WTC11 (cell line): ENCODE results near the gene GPC1. TPM values are rescaled to one million over a fixed set of nuclear protein-coding genes. Genes with fewer than 3 reads are reported as not detected.

ENCODE experiments used
- ATAC-seq: fragments of 200-7000 bp; cut with Tn5 transposase; 2 replicates; pipeline ENCODE4 v1.10.0; 2021; ENCODE audit warnings: mild to moderate bottlenecking, moderate library complexity
- Bru-seq: library from RNA; stranded (reverse); fragments of 400-500 nt; gene quantifications from one replicate; lab custom pipeline; 2021; lab: Mats Ljungman, UMichigan
- CTCF ChIA-PET: fragments of 300-600 bp; sonication (Branson Sonifier 250); formaldehyde crosslinking; loops from one replicate; lab custom pipeline; 2021; ENCODE audit warnings: antibody characterized with exemption; lab: Charles Lee
- POLR2A ChIA-PET: fragments of 350-600 bp; sonication (Branson Sonifier 250); formaldehyde crosslinking; loops from one replicate; lab custom pipeline; 2021; ENCODE audit warnings: antibody characterized with exemption; lab: Charles Lee
- DNase-seq: peaks from one replicate; pipeline ENCODE4 v3.0.0; 2021; ENCODE audit warnings: low spot score
- H3K27ac Mint-ChIP-seq: 2 replicates; pipeline ENCODE4 v1.8.0; 2021; ENCODE audit warnings: mixed read lengths
- H3K27me3 Mint-ChIP-seq: 2 replicates; pipeline ENCODE4 v1.8.0; 2021; ENCODE audit warnings: low read depth, mild to moderate bottlenecking, moderate library complexity, mixed read lengths
- H3K36me3 Mint-ChIP-seq: 2 replicates; pipeline ENCODE4 v1.8.0; 2021; ENCODE audit warnings: mixed read lengths
- H3K4me1 Mint-ChIP-seq: 2 replicates; pipeline ENCODE4 v1.8.0; 2022; ENCODE audit warnings: mixed read lengths
- H3K4me3 Mint-ChIP-seq: 2 replicates; pipeline ENCODE4 v1.8.0; 2021; ENCODE audit warnings: mild to moderate bottlenecking, moderate library complexity, mixed read lengths
- H3K9me3 Mint-ChIP-seq: 2 replicates; pipeline ENCODE4 v1.8.0; 2021; ENCODE audit warnings: mixed read lengths
- AFF4 ChIP-seq: sonication (generic); formaldehyde crosslinking; IDR thresholded peaks from 2 replicates; pipeline ENCODE4 v1.8.1; 2023; ENCODE audit warnings: mild to moderate bottlenecking, missing genetic modification reagents, borderline replicate concordance
- CBFB ChIP-seq: sonication (generic); formaldehyde crosslinking; IDR thresholded peaks from 2 replicates; pipeline ENCODE4 v1.8.1; 2022; ENCODE audit warnings: mild to moderate bottlenecking, low read depth, missing genetic modification reagents
- CREB1 ChIP-seq: sonication (generic); formaldehyde crosslinking; IDR thresholded peaks from 2 replicates; pipeline ENCODE4 v1.8.0; 2023; ENCODE audit warnings: mild to moderate bottlenecking, missing genetic modification reagents
- FOXP1 ChIP-seq: sonication (generic); formaldehyde crosslinking; IDR thresholded peaks from 2 replicates; pipeline ENCODE4 v1.8.0; 2022; ENCODE audit warnings: missing genetic modification reagents, mild to moderate bottlenecking, moderate library complexity, borderline replicate concordance
- JUN ChIP-seq: sonication (generic); formaldehyde crosslinking; IDR thresholded peaks from 2 replicates; pipeline ENCODE4 v1.8.0; 2023; ENCODE audit warnings: mild to moderate bottlenecking, missing genetic modification reagents
- KAT7 ChIP-seq: sonication (generic); formaldehyde crosslinking; IDR thresholded peaks from 2 replicates; pipeline ENCODE4 v1.8.1; 2023; ENCODE audit warnings: missing genetic modification reagents, mild to moderate bottlenecking, borderline replicate concordance
- NR3C1 ChIP-seq: sonication (generic); formaldehyde crosslinking; conservative IDR thresholded peaks from 2 replicates; pipeline ENCODE4 v1.8.1; 2023; ENCODE audit warnings: low read depth, mild to moderate bottlenecking, missing genetic modification reagents
- RELA ChIP-seq: sonication (generic); formaldehyde crosslinking; IDR thresholded peaks from 2 replicates; pipeline ENCODE4 v1.8.1; 2022; ENCODE audit warnings: missing genetic modification reagents, mild to moderate bottlenecking, borderline replicate concordance
- STAT6 ChIP-seq: sonication (generic); formaldehyde crosslinking; conservative IDR thresholded peaks from 2 replicates; pipeline ENCODE4 v1.8.1; 2023; ENCODE audit warnings: mild to moderate bottlenecking, low read depth, missing genetic modification reagents, moderate library complexity
- TEAD4 ChIP-seq: sonication (generic); formaldehyde crosslinking; IDR thresholded peaks from 2 replicates; pipeline ENCODE4 v1.8.0; 2022; ENCODE audit warnings: mild to moderate bottlenecking, missing genetic modification reagents
- ZNF263 ChIP-seq: sonication (generic); formaldehyde crosslinking; IDR thresholded peaks from 2 replicates; pipeline ENCODE4 v1.8.1; 2022; ENCODE audit warnings: low read depth, mild to moderate bottlenecking, moderate library complexity, missing genetic modification reagents
- long read RNA-seq, 3 experiments: library from RNA in 1 of 3; library from capped mRNA in 1 of 3; library from polyadenylated mRNA in 1 of 3; unstranded in 2 of 3; stranded (forward) in 1 of 3; transcript quantifications; one replicate each; pipeline ENCODE4 v2.0.0, GENCODE V29; 2021
- total RNA-seq: library from RNA; stranded (reverse); gene quantifications from 3 replicates; pipeline ENCODE4 v1.2.3, GENCODE V29; 2021
- TF ChIP-seq, protein P1 (sequence below): sonication (generic); formaldehyde crosslinking; IDR thresholded peaks from 2 replicates; pipeline ENCODE4 v1.8.0; 2022; ENCODE audit warnings: missing genetic modification reagents
- TF ChIP-seq, protein P2 (sequence below): sonication (generic); formaldehyde crosslinking; IDR thresholded peaks from 2 replicates; pipeline ENCODE4 v1.8.1; 2022; ENCODE audit warnings: mild to moderate bottlenecking, moderate library complexity, missing genetic modification reagents
- TF ChIP-seq, protein P3 (sequence below): sonication (generic); formaldehyde crosslinking; IDR thresholded peaks from 2 replicates; pipeline ENCODE4 v1.8.1; 2023; ENCODE audit warnings: mild to moderate bottlenecking, moderate library complexity, missing genetic modification reagents

The GPC1 gene
- total RNA-seq (37.2 to 41.5 TPM (median 40.4 TPM) in 3 replicates), Bru-seq, nascent RNA (percentile 44 among the genes with signal in this experiment)
- long read RNA-seq, experiment 1, transcript GPC1-201 (9 exons, 3,713 nt): major isoform, 149 of 189 reads
- long read RNA-seq, experiment 1, partial matches to known transcripts: 19 of 189 reads
- long read RNA-seq, experiment 1, other reads (novel, unspliced or antisense): 21 of 189 reads
- long read RNA-seq, experiment 2, transcript GPC1-201 (9 exons, 3,713 nt): major isoform, 19 of 65 reads
- long read RNA-seq, experiment 2, partial matches to known transcripts: 44 of 65 reads
- long read RNA-seq, experiment 2, other reads (novel, unspliced or antisense): 2 of 65 reads
- long read RNA-seq, experiment 3, partial matches to known transcripts: 1 of 1 reads
- long read RNA-seq, experiment 3, other reads (novel, unspliced or antisense): 0 of 1 reads

- H3K27ac Mint-ChIP-seq: no peak within 1 kb of the TSS
- ChIA-PET POLR2A (no interaction called here), CTCF (interaction anchor here (1.4 to 2.1 kb wide), 3 partner anchors 19 to 286 kb away, joined by 5 to 12 read pairs (median 8); no protein-coding TSS in a partner anchor)
- ATAC-seq (peak; percentile 62), DNase-seq (peak; percentile 70)
- H3K36me3 Mint-ChIP-seq: no peaks in the 10 kb centered on the region
- peak within 1 kb of the TSS; percentile 81 for H3K4me3 Mint-ChIP-seq
- H3K9me3 Mint-ChIP-seq: no peaks in the 10 kb centered on the region
- TF ChIP-seq NR3C1 (CRISPR knock-in tag): no peak
- TF ChIP-seq, protein P1, sequence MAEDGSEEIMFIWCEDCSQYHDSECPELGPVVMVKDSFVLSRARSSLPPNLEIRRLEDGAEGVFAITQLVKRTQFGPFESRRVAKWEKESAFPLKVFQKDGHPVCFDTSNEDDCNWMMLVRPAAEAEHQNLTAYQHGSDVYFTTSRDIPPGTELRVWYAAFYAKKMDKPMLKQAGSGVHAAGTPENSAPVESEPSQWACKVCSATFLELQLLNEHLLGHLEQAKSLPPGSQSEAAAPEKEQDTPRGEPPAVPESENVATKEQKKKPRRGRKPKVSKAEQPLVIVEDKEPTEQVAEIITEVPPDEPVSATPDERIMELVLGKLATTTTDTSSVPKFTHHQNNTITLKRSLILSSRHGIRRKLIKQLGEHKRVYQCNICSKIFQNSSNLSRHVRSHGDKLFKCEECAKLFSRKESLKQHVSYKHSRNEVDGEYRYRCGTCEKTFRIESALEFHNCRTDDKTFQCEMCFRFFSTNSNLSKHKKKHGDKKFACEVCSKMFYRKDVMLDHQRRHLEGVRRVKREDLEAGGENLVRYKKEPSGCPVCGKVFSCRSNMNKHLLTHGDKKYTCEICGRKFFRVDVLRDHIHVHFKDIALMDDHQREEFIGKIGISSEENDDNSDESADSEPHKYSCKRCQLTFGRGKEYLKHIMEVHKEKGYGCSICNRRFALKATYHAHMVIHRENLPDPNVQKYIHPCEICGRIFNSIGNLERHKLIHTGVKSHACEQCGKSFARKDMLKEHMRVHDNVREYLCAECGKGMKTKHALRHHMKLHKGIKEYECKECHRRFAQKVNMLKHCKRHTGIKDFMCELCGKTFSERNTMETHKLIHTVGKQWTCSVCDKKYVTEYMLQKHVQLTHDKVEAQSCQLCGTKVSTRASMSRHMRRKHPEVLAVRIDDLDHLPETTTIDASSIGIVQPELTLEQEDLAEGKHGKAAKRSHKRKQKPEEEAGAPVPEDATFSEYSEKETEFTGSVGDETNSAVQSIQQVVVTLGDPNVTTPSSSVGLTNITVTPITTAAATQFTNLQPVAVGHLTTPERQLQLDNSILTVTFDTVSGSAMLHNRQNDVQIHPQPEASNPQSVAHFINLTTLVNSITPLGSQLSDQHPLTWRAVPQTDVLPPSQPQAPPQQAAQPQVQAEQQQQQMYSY: 0 out of 2 replicates have a peak, but pooled peaks have one; percentile 11
- TF ChIP-seq CREB1 (CRISPR knock-in tag): no peak
- peaks cover 34% of the 10 kb centered on the region for H3K27me3 Mint-ChIP-seq
- H3K4me1 Mint-ChIP-seq: peaks cover 6% of the 10 kb centered on the region; the same call in 1 of the 2 replicates
Observed at GRCh38 chr2:240435457-240435947, at the start of gene GPC1. TSS of gene GPC1 (plus strand) at chr2:240435663. CDS start at chr2:240435919, 256 bp downstream.

GRCh38 chr2:240386326-240386725 lies 49.1 kb upstream of the GPC1 start:
- POLR2A ChIA-PET: interaction anchor here (0.7 kb wide), 1 partner anchor 70 kb away, joined by 4 read pairs; no protein-coding TSS in a partner anchor
- H3K4me1 Mint-ChIP-seq: no peaks in the 10 kb centered on the region
- H3K4me3 Mint-ChIP-seq: no peak overlapping the region
- no peak overlapping the region for H3K27ac Mint-ChIP-seq
- DNase-seq (no peak), ATAC-seq (no peak)
- no peaks in the 10 kb centered on the region for H3K36me3 Mint-ChIP-seq
- no peaks in the 10 kb centered on the region for H3K27me3 Mint-ChIP-seq
- H3K9me3 Mint-ChIP-seq: no peaks in the 10 kb centered on the region
- CTCF ChIA-PET: interaction anchor here (0.6 to 1.6 kb wide), 3 partner anchors 11 to 1242 kb away, joined by 5 to 9 read pairs (median 5); no protein-coding TSS in a partner anchor
- no peak for TF ChIP-seq STAT6 (CRISPR knock-in tag)
- TF ChIP-seq FOXP1: no peak
- no peak for TF ChIP-seq TEAD4 (CRISPR knock-in tag)
- no peak for TF ChIP-seq KAT7 (CRISPR knock-in tag)
- no peak for TF ChIP-seq ZNF263
- TF ChIP-seq, protein P2, sequence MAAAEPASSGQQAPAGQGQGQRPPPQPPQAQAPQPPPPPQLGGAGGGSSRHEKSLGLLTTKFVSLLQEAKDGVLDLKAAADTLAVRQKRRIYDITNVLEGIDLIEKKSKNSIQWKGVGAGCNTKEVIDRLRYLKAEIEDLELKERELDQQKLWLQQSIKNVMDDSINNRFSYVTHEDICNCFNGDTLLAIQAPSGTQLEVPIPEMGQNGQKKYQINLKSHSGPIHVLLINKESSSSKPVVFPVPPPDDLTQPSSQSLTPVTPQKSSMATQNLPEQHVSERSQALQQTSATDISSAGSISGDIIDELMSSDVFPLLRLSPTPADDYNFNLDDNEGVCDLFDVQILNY (CRISPR knock-in tag): no peak
- TF ChIP-seq, protein P1: no peak
- TF ChIP-seq, protein P3, sequence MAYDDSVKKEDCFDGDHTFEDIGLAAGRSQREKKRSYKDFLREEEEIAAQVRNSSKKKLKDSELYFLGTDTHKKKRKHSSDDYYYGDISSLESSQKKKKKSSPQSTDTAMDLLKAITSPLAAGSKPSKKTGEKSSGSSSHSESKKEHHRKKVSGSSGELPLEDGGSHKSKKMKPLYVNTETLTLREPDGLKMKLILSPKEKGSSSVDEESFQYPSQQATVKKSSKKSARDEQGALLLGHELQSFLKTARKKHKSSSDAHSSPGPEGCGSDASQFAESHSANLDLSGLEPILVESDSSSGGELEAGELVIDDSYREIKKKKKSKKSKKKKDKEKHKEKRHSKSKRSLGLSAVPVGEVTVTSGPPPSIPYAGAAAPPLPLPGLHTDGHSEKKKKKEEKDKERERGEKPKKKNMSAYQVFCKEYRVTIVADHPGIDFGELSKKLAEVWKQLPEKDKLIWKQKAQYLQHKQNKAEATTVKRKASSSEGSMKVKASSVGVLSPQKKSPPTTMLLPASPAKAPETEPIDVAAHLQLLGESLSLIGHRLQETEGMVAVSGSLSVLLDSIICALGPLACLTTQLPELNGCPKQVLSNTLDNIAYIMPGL (CRISPR knock-in tag): no peak
- no peak for TF ChIP-seq AFF4 (CRISPR knock-in tag)
- no peak for TF ChIP-seq JUN (CRISPR knock-in tag)
- no peak for TF ChIP-seq RELA (CRISPR knock-in tag)
- no peak for TF ChIP-seq CBFB (CRISPR knock-in tag)
